A549 (cell line): ENCODE data around the gene RPS6KA4. TPM values are rescaled to one million over a fixed set of nuclear protein-coding genes. Genes with fewer than 3 reads are reported as not detected.

ENCODE experiments used
- ATAC-seq, 2 experiments: fragments of 200-7000 bp in 1 of 2; fragments of >200 bp in 1 of 2; cut with Nextera tagmentation in 1 of 2; cut with Tn5 transposase in 1 of 2; 3 replicates each; pipeline versions ENCODE4 v1.8.0 to v1.9.1; 2018 to 2020; ENCODE audit warnings: mild to moderate bottlenecking in 1 of 2, moderate library complexity in 1 of 2
- CTCF ChIA-PET: fragments of 300-600 bp; sonication (Branson Sonifier 250); formaldehyde crosslinking; extraction: SDS; loops from one replicate; lab custom pipeline; 2021; ENCODE audit warnings: antibody characterized with exemption, inconsistent platforms; lab: Yijun Ruan, JAX
- POLR2A ChIA-PET: fragments of 350-600 bp; formaldehyde crosslinking; extraction: SDS; loops from one replicate; lab custom pipeline; 2021; ENCODE audit warnings: antibody characterized with exemption, inconsistent platforms; lab: Yijun Ruan, JAX
- DNase-seq, 2 experiments: peaks; one replicate each; pipeline versions ENCODE4 v3.0.0 to v3.0.0-alpha.2; 2011 to 2016; ENCODE audit warnings: low read depth in 1 of 2, low spot score in 1 of 2
- FAIRE-seq: peaks from 2 replicates; lab custom pipeline; 2011; peaks lifted over from hg19 to GRCh38; lab: Jason Lieb, UNC
- H3K27ac ChIP-seq, 2 experiments: fragments of >200 bp; sonication (Bioruptor Twin); formaldehyde crosslinking; 3 replicates each; pipeline ENCODE4 v1.5.1; 2016 to 2017
- H3K4me1 ChIP-seq: fragments of >200 bp; sonication (Bioruptor Twin); formaldehyde crosslinking; 3 replicates; pipeline ENCODE4 v1.6.1; 2016
- H3K4me2 ChIP-seq: fragments of >200 bp; sonication (Bioruptor Twin); formaldehyde crosslinking; 3 replicates; pipeline ENCODE4 v1.6.1; 2016
- H3K4me3 ChIP-seq: fragments of >200 bp; sonication (Bioruptor Twin); formaldehyde crosslinking; 3 replicates; pipeline ENCODE4 v1.5.1; 2016
- H3K9me3 ChIP-seq: fragments of >200 bp; sonication (Bioruptor Twin); formaldehyde crosslinking; 3 replicates; pipeline ENCODE4 v1.6.1; 2016
- BCL3 ChIP-seq: fragments of >200 bp; sonication (Bioruptor Twin); formaldehyde crosslinking; IDR thresholded peaks from 3 replicates; pipeline ENCODE4 v1.6.1; 2016
- CBX2 ChIP-seq: fragments of 200-600 bp; sonication (generic); IDR thresholded peaks from 2 replicates; pipeline ENCODE4 v1.6.1; 2016; ENCODE audit warnings: low read depth, mild to moderate bottlenecking, borderline replicate concordance
- CEBPB ChIP-seq, 2 experiments: fragments of >200 bp in 1 of 2; sonication (Bioruptor Twin) in 1 of 2; formaldehyde crosslinking in 1 of 2; IDR thresholded peaks; 2 replicates each; pipeline ENCODE4 v1.6.1; 2012 to 2016
- E2F6 ChIP-seq: IDR thresholded peaks from 2 replicates; pipeline ENCODE4 v1.6.1; 2012; ENCODE audit warnings: low read depth, borderline replicate concordance
- FOSL2 ChIP-seq, 2 experiments: fragments of 450-650 bp in 1 of 2; fragments of >200 bp in 1 of 2; sonication (Bioruptor Twin) in 1 of 2; formaldehyde crosslinking; IDR thresholded peaks; 2 replicates each; pipeline versions ENCODE4 v1.5.0 to v1.6.1; 2016 to 2020; ENCODE audit warnings: mild to moderate bottlenecking in 1 of 2, moderate library complexity in 1 of 2
- FOXS1 ChIP-seq: fragments of 250-450 bp; sonication (Bioruptor Pico); IDR thresholded peaks from 2 replicates; pipeline ENCODE4 v1.5.0; 2020; ENCODE audit warnings: mild to moderate bottlenecking, moderate library complexity
- GATA3 ChIP-seq: IDR thresholded peaks from 2 replicates; pipeline ENCODE4 v1.6.1; 2012; ENCODE audit warnings: borderline replicate concordance
- HDAC2 ChIP-seq: fragments of 200-600 bp; sonication (generic); IDR thresholded peaks from 2 replicates; pipeline ENCODE4 v1.6.1; 2016
- HOXA7 ChIP-seq: fragments of 250-450 bp; sonication (Bioruptor Pico); IDR thresholded peaks from 2 replicates; pipeline ENCODE4 v1.5.0; 2020; ENCODE audit warnings: mild to moderate bottlenecking, moderate library complexity
- HOXB13 ChIP-seq: fragments of 250-450 bp; sonication (Bioruptor Pico); IDR thresholded peaks from 2 replicates; pipeline ENCODE4 v1.5.0; 2020; ENCODE audit warnings: low read depth, mild to moderate bottlenecking, moderate library complexity
- JUN ChIP-seq, 2 experiments: fragments of >200 bp; sonication (Bioruptor Twin); formaldehyde crosslinking; IDR thresholded peaks; 2 replicates in 1 of 2; 3 replicates in 1 of 2; pipeline ENCODE4 v1.6.1; 2016 to 2017
- KDM1A ChIP-seq: fragments of 200-600 bp; sonication (generic); IDR thresholded peaks from 2 replicates; pipeline ENCODE4 v1.6.1; 2016; ENCODE audit warnings: low read depth, mild to moderate bottlenecking
- MYC ChIP-seq: IDR thresholded peaks from 2 replicates; pipeline ENCODE4 v1.6.1; 2012; ENCODE audit warnings: mild to moderate bottlenecking, inconsistent platforms, low read length, improper control_type of control experiment, borderline replicate concordance
- NFE2L2 ChIP-seq: fragments of 150-350 bp; conservative IDR thresholded peaks from 2 replicates; pipeline ENCODE4 v1.6.1; 2014; ENCODE audit warnings: low read length
- NPAS2 ChIP-seq: fragments of 250-450 bp; sonication (Bioruptor Pico); IDR thresholded peaks from 2 replicates; pipeline ENCODE4 v1.8.0; 2022; ENCODE audit warnings: mild to moderate bottlenecking, moderate library complexity, borderline replicate concordance
- POLR2AphosphoS2 ChIP-seq: conservative IDR thresholded peaks from 2 replicates; pipeline ENCODE4 v1.6.1; 2012; ENCODE audit warnings: low read length, improper control_type of control experiment, inconsistent platforms
- RAD21 ChIP-seq, 2 experiments: fragments of >200 bp in 1 of 2; sonication (Bioruptor Twin) in 1 of 2; formaldehyde crosslinking in 1 of 2; IDR thresholded peaks in 1 of 2; conservative IDR thresholded peaks in 1 of 2; 2 replicates in 1 of 2; 3 replicates in 1 of 2; pipeline ENCODE4 v1.6.1; 2012 to 2018; ENCODE audit warnings: inconsistent platforms in 1 of 2
- RARB ChIP-seq: fragments of 250-450 bp; sonication (Bioruptor Pico); IDR thresholded peaks from 2 replicates; pipeline ENCODE4 v1.8.0; 2021; ENCODE audit warnings: mild to moderate bottlenecking, moderate library complexity
- RCOR1 ChIP-seq: fragments of 150-350 bp; IDR thresholded peaks from 2 replicates; pipeline ENCODE4 v1.6.1; 2014; ENCODE audit warnings: antibody characterized with exemption, low read length, low read depth
- TFCP2L1 ChIP-seq: fragments of 250-450 bp; sonication (Bioruptor Pico); IDR thresholded peaks from 2 replicates; pipeline ENCODE4 v1.5.0; 2021; ENCODE audit warnings: mild to moderate bottlenecking
- TP53 ChIP-seq: fragments of 250-450 bp; sonication (Bioruptor Pico); IDR thresholded peaks from 2 replicates; pipeline ENCODE4 v1.5.0; 2021; ENCODE audit warnings: mild to moderate bottlenecking, moderate library complexity
- USF2 ChIP-seq: fragments of 450-650 bp; IDR thresholded peaks from 2 replicates; pipeline ENCODE4 v1.6.1; 2014; ENCODE audit warnings: antibody characterized with exemption
- WGBS: methylation state at CpG from one replicate; pipeline ENCODE4 v1.1.6; 2017; ENCODE audit errors: missing lambda C conversion rate; 5-methylcytosine and 5-hydroxymethylcytosine counted together
- polyA plus RNA-seq, 4 experiments: library from polyadenylated mRNA; depleted of rRNA in 3 of 4; stranded (reverse); fragments of >200 nt; fragmentation: RNase III in 1 of 4; extraction: RNeasy Plus Mini Kit Qiagen cat#74134 plus additional on column Dnase treatment in 1 of 4; gene quantifications; 2 replicates in 3 of 4; 3 replicates in 1 of 4; pipeline ENCODE4 v1.2.3, GENCODE V29; 2011 to 2017

Gene RPS6KA4
- polyA plus RNA-seq, 2 of the 4 experiments (the other 2 are of a cell fraction), result 21.4 to 35.9 TPM

- ATAC-seq (no peak), FAIRE-seq (no peak), DNase-seq (no peak)
- Histone ChIP-seq H3K4me3 (no peak overlapping the region), H3K4me2 (no peak overlapping the region), H3K9me3 (no peaks in the 10 kb centered on the region), H3K27ac (no peak overlapping the region), H3K4me1 (peaks cover 13% of the 10 kb centered on the region)
- 88% methylated on average over 5 of the region's 5 CpGs for WGBS
- TF ChIP-seq TP53 (CRISPR knock-in tag) (no peak), NFE2L2 (no peak), RARB (no peak)
- ChIA-PET POLR2A (no interaction called here), CTCF (interaction anchor here (1.4 to 13.4 kb wide), 4 partner anchors 11 to 28 kb away, joined by 4 to 312 read pairs (median 48); partner anchors contain the start of genes CATSPERZ, CCDC88B and ESRRA)
These were observed 37.9 kb upstream of the RPS6KA4 start for GRCh38 chr11:64321026-64321425.

GRCh38 chr11:64321533-64321932, 37.4 kb upstream of the RPS6KA4 start:
- no peak overlapping the region for H3K4me2 ChIP-seq
- CTCF ChIA-PET, result interaction anchor here (0.6 to 13.4 kb wide), 5 partner anchors 11 to 75 kb away, joined by 4 to 312 read pairs (median 42); partner anchors contain the start of genes CATSPERZ, CCDC88B and ESRRA
- WGBS, result 98% methylated on average over 5 of the region's 5 CpGs
- TF ChIP-seq E2F6 (no peak), RCOR1 (no peak), NPAS2 (CRISPR knock-in tag) (no peak), FOSL2 (IDR thresholded peaks at IDR 0.05) (no peak), FOSL2 (CRISPR knock-in tag; IDR thresholded peaks at IDR 0.05) (no peak), KDM1A (no peak), RARB (no peak), FOXS1 (CRISPR knock-in tag) (no peak), HDAC2 (no peak), CBX2 (no peak), GATA3 (no peak), MYC (no peak), USF2 (no peak), BCL3 (no peak), CEBPB (IDR thresholded peaks at IDR 0.05) (no peak), RAD21 (conservative IDR thresholded peaks at IDR 0.05 in 1 of 2, IDR thresholded peaks at IDR 0.05 in 1 of 2) (no peak), NFE2L2 (no peak)
- TF ChIP-seq, all 56 proteins: peak for 0
- Histone ChIP-seq H3K4me3 (no peak overlapping the region), H3K9me3 (no peaks in the 10 kb centered on the region), H3K4me1 (peaks cover 8% of the 10 kb centered on the region; the same call in 2 of the 3 replicates), H3K27ac (no peak overlapping the region)
- DNase-seq, result no peak
- ATAC-seq, result no peak
- no peak for FAIRE-seq
- POLR2A ChIA-PET, result no interaction called here

GRCh38 chr11:64322925-64323260, 36.1 kb upstream of the RPS6KA4 start:
- TF ChIP-seq MYC (no peak), POLR2AphosphoS2 (no peak), HOXA7 (no peak), TFCP2L1 (CRISPR knock-in tag) (no peak), JUN (IDR thresholded peaks at IDR 0.05) (no peak), HOXB13 (CRISPR knock-in tag) (no peak)
- TF ChIP-seq, all 56 proteins: peak for 0
- 0 out of 6 replicates have a peak overlapping the region, but pooled peaks of 1 of the 2 experiments have one; percentile 4 for H3K27ac ChIP-seq
- 94% methylated on average over 5 of the region's 7 CpGs for WGBS
- H3K4me2 ChIP-seq, result no peak overlapping the region
- ChIA-PET CTCF (interaction anchor here (0.6 to 13.4 kb wide), 5 partner anchors 10 to 26 kb away, joined by 3 to 312 read pairs (median 42); partner anchors contain the start of genes CATSPERZ, CCDC88B and ESRRA), POLR2A (no interaction called here)
- peaks cover 8% of the 10 kb centered on the region; the same call in 2 of the 3 replicates for H3K4me1 ChIP-seq
- no peaks in the 10 kb centered on the region for H3K9me3 ChIP-seq
- ATAC-seq (no peak), FAIRE-seq (no peak), DNase-seq (no peak)
- H3K4me3 ChIP-seq, result no peak overlapping the region
